Activated CD8-positive, alpha-beta memory T cell treated with anti-CD3 and anti-CD28 coated beads, Interleukin-2, amount 50 U/mL, for 1 hour (primary cell): Measurements from ENCODE around the gene APOA1.

ENCODE experiments used
- DNase-seq: peaks from one replicate; pipeline ENCODE4 v3.0.0-alpha.2; 2020; ENCODE audit errors: extremely low read depth

APOA1 gene

GRCh38 chr11:116837231-116838091 lies at the start of gene APOA1:
Gene APOA1 (minus strand): TSS chr11:116837622. CDS start chr11:116837387, 235 bp downstream.
- no peak for DNase-seq

GRCh38 chr11:116885951-116886655 lies 48.7 kb upstream of the APOA1 start:
- no peak for DNase-seq

GRCh38 chr11:116882386-116882785 lies 45.0 kb upstream of the APOA1 start:
- DNase-seq = no peak

GRCh38 chr11:116881143-116881542 lies 43.7 kb upstream of the APOA1 start:
- no peak for DNase-seq

- DNase-seq = no peak
Measured at GRCh38 chr11:116879800-116880625, 42.6 kb upstream of the APOA1 start.

GRCh38 chr11:116876656-116877055 lies 39.2 kb upstream of the APOA1 start:
- no peak for DNase-seq

GRCh38 chr11:116875194-116875593 lies 37.8 kb upstream of the APOA1 start:
- no peak for DNase-seq

- no peak for DNase-seq
Measured at GRCh38 chr11:116874251-116874650, 36.8 kb upstream of the APOA1 start.

- no peak for DNase-seq
Measured at GRCh38 chr11:116873381-116873780, 36.0 kb upstream of the APOA1 start.

GRCh38 chr11:116871248-116871647 lies 33.8 kb upstream of the APOA1 start:
- DNase-seq = no peak

GRCh38 chr11:116870054-116870453 lies 32.6 kb upstream of the APOA1 start:
- DNase-seq = no peak

GRCh38 chr11:116869610-116870009 lies 32.2 kb upstream of the APOA1 start:
- no peak for DNase-seq

GRCh38 chr11:116868066-116868465 lies 30.6 kb upstream of the APOA1 start:
- no peak for DNase-seq

GRCh38 chr11:116867619-116868018 lies 30.2 kb upstream of the APOA1 start:
- no peak for DNase-seq

GRCh38 chr11:116866804-116867455 lies 29.5 kb upstream of the APOA1 start:
- no peak for DNase-seq

GRCh38 chr11:116865696-116866095 lies 28.3 kb upstream of the APOA1 start:
- DNase-seq = no peak

GRCh38 chr11:116864531-116864930 lies 27.1 kb upstream of the APOA1 start:
- DNase-seq = no peak

- DNase-seq = no peak
Measured at GRCh38 chr11:116862951-116863350, 25.5 kb upstream of the APOA1 start.

GRCh38 chr11:116862185-116862584 lies 24.8 kb upstream of the APOA1 start:
- DNase-seq = no peak

GRCh38 chr11:116861539-116861938 lies 24.1 kb upstream of the APOA1 start:
- no peak for DNase-seq

- no peak for DNase-seq
Measured at GRCh38 chr11:116860303-116860702, 22.9 kb upstream of the APOA1 start.

- DNase-seq = no peak
Measured at GRCh38 chr11:116859175-116859574, 21.8 kb upstream of the APOA1 start.
